HFF-Myc (cell line): Measurements from ENCODE around the gene S100A8.

Source experiments
- DNase-seq: peaks from one replicate; pipeline ENCODE4 v3.0.0-alpha.2; 2011; ENCODE audit warnings: low read depth; ENCODE audit errors: extremely low read depth
- H3K4me3 ChIP-seq: replicated peaks from 2 replicates; pipeline ENCODE4 v1.5.1; 2011; ENCODE audit warnings: low read depth, mild to moderate bottlenecking, control low read depth, low read length
- CTCF ChIP-seq: IDR thresholded peaks from 2 replicates; pipeline ENCODE4 v1.5.1; 2012; ENCODE audit warnings: mild to moderate bottlenecking, low read depth, low read length, control low read depth; ENCODE audit errors: missing control alignments

The S100A8 gene

GRCh38 chr1:153357853-153358690, 32.8 kb downstream of the S100A8 start, which contains the start of gene S100A9:
Gene S100A9 (plus strand): TSS chr1:153357854. CDS start chr1:153358284, 430 bp downstream.
- H3K4me3 ChIP-seq = no peak within 1 kb of the TSS
- no peak for DNase-seq
- no peak for TF ChIP-seq CTCF

GRCh38 chr1:153357076-153357852, 33.6 kb downstream of the S100A8 start:
- no peak overlapping the region for H3K4me3 ChIP-seq
- no peak for DNase-seq
- no peak for TF ChIP-seq CTCF

GRCh38 chr1:153356392-153357075, 34.3 kb downstream of the S100A8 start:
- TF ChIP-seq CTCF = no peak
- no peak for DNase-seq

GRCh38 chr1:153355445-153356071, 35.3 kb downstream of the S100A8 start:
- peak; percentile 5 for DNase-seq
- TF ChIP-seq CTCF = peak; percentile 67
- no peak overlapping the region for H3K4me3 ChIP-seq

More at GRCh38 chr1:153356392-153357075, 34.3 kb downstream of the S100A8 start:
- no peak overlapping the region for H3K4me3 ChIP-seq

- no peak overlapping the region for H3K4me3 ChIP-seq
- DNase-seq = no peak
- TF ChIP-seq CTCF = no peak
Measured at GRCh38 chr1:153354515-153355193, 36.2 kb downstream of the S100A8 start.
